Caco-2 (cell line): ENCODE results near the gene PTS. TPM values are rescaled to one million over a fixed set of nuclear protein-coding genes. Genes with fewer than 3 reads are reported as not detected.
A peak's percentile ranks its signal among the peaks of the same experiment; 100 is the strongest.

Source experiments
- BruUV-seq: library from RNA; stranded (reverse); fragments of 400-500 nt; replicated peaks from 2 replicates; lab custom pipeline; 2021; lab: Mats Ljungman, UMichigan
- CTCF ChIA-PET: fragments of 300-600 bp; sonication (Branson Sonifier 250); formaldehyde crosslinking; loops from one replicate; lab custom pipeline; 2022; ENCODE audit warnings: antibody characterized with exemption; lab: Charles Lee
- POLR2A ChIA-PET: fragments of 300-600 bp; sonication (Branson Sonifier 250); formaldehyde crosslinking; loops from one replicate; lab custom pipeline; 2022; ENCODE audit warnings: antibody characterized with exemption; lab: Charles Lee
- DNase-seq, 2 experiments: peaks; one replicate each; pipeline versions ENCODE4 v3.0.0 to v3.0.0-alpha.2; 2020 to 2022
- H3K27me3 ChIP-seq: replicated peaks from 2 replicates; pipeline ENCODE4 v1.6.0; 2011; ENCODE audit warnings: low read length; ENCODE audit not compliant: control insufficient read depth, insufficient read depth
- H3K36me3 ChIP-seq: 2 replicates; pipeline ENCODE4 v1.5.1; 2011; ENCODE audit warnings: low read length; ENCODE audit not compliant: control insufficient read depth, insufficient read depth
- H3K4me1 ChIP-seq: fragments of 250-450 bp; sonication (Bioruptor Pico); 2 replicates; pipeline ENCODE4 v1.5.1; 2020; ENCODE audit warnings: mild to moderate bottlenecking
- H3K4me3 ChIP-seq: 2 replicates; pipeline ENCODE4 v1.5.1; 2011; ENCODE audit warnings: low read depth, mild to moderate bottlenecking, control low read depth, low read length
- H3K9me3 ChIP-seq: fragments of 250-450 bp; sonication (Bioruptor Pico); 2 replicates; pipeline ENCODE4 v1.5.1; 2020; ENCODE audit warnings: mild to moderate bottlenecking, moderate library complexity
- H3K27ac Mint-ChIP-seq: one replicate; pipeline ENCODE4 v1.8.0; 2022; ENCODE audit warnings: mixed read lengths; ENCODE audit not compliant: unreplicated experiment
- H3K27me3 Mint-ChIP-seq: one replicate; pipeline ENCODE4 v1.8.0; 2022; ENCODE audit warnings: mixed read lengths; ENCODE audit not compliant: insufficient read depth, unreplicated experiment
- H3K36me3 Mint-ChIP-seq: one replicate; pipeline ENCODE4 v1.8.0; 2022; ENCODE audit warnings: mild to moderate bottlenecking, mixed read lengths; ENCODE audit not compliant: insufficient read depth, unreplicated experiment
- H3K4me1 Mint-ChIP-seq: one replicate; pipeline ENCODE4 v1.8.0; 2022; ENCODE audit warnings: low read depth, mixed read lengths; ENCODE audit not compliant: unreplicated experiment
- H3K4me3 Mint-ChIP-seq: one replicate; pipeline ENCODE4 v1.8.0; 2022; ENCODE audit warnings: mild to moderate bottlenecking, moderate library complexity, mixed read lengths; ENCODE audit not compliant: unreplicated experiment
- H3K9me3 Mint-ChIP-seq: one replicate; pipeline ENCODE4 v1.8.0; 2022; ENCODE audit warnings: mixed read lengths; ENCODE audit not compliant: unreplicated experiment
- CTCF ChIP-seq, 2 experiments: fragments of 200-600 bp in 1 of 2; IDR thresholded peaks; 1 replicate in 1 of 2; 2 replicates in 1 of 2; pipeline versions ENCODE4 v1.5.1 to v1.8.0; 2011 to 2022; ENCODE audit warnings: antibody characterized with exemption in 1 of 2, control low read depth in 1 of 2, inconsistent platforms in 1 of 2, low read depth in 1 of 2, low read length in 1 of 2, mild to moderate bottlenecking in 1 of 2, moderate library complexity in 1 of 2; ENCODE audit not compliant: insufficient read depth in 1 of 2, severe bottlenecking in 1 of 2, unreplicated experiment in 1 of 2
- intact Hi-C: fragments of 100-400 bp; cut with micrococcal nuclease; formaldehyde crosslinking; loops from one replicate; pipeline ENCODE4 v1.10.0; 2022; ENCODE audit not compliant: unreplicated experiment
- total RNA-seq: library from RNA; stranded (reverse); gene quantifications from 2 replicates; pipeline ENCODE4 v1.2.3, GENCODE V29; 2022

The PTS gene
- total RNA-seq, 1 experiment from 2014 or later = 78.0 TPM

GRCh38 chr11:112219476-112220232 lies 6.6 kb upstream of the PTS start:
- intact Hi-C loops = loop anchor here (1.0 to 10.0 kb wide), 9 partner anchors 61 to 1068 kb away; no protein-coding TSS in a partner anchor
- H3K4me1 Mint-ChIP-seq = peaks cover 15% of the 10 kb centered on the region
- DNase-seq = peak; percentile 60 to 78
- H3K9me3 Mint-ChIP-seq = no peaks in the 10 kb centered on the region
- peaks cover 26% of the 10 kb centered on the region for H3K4me1 ChIP-seq
- no peak overlapping the region for H3K4me3 Mint-ChIP-seq
- no peaks in the 10 kb centered on the region for H3K27me3 ChIP-seq
- no peak overlapping the region for H3K27ac Mint-ChIP-seq
- H3K27me3 Mint-ChIP-seq = no peaks in the 10 kb centered on the region
- no TSS peak for BruUV-seq
- no peaks in the 10 kb centered on the region for H3K36me3 ChIP-seq
- ChIA-PET CTCF (interaction anchor here (0.6 to 7.1 kb wide), 4 partner anchors 20 to 114 kb away, joined by 3 to 139 read pairs (median 4); no protein-coding TSS in a partner anchor), POLR2A (no interaction called here)
- H3K4me3 ChIP-seq = no peak overlapping the region
- no peaks in the 10 kb centered on the region for H3K9me3 ChIP-seq
- no peaks in the 10 kb centered on the region for H3K36me3 Mint-ChIP-seq
- TF ChIP-seq CTCF (IDR thresholded peaks at IDR 0.05; ENCODE audit: insufficient read depth in 1 of 2, low read depth in 1 of 2, low read length in 1 of 2, severe bottlenecking in 1 of 2, unreplicated experiment in 1 of 2) = peak; percentile 71 to 98

GRCh38 chr11:112221274-112221835 lies 4.9 kb upstream of the PTS start:
- POLR2A ChIA-PET = interaction anchor here (0.6 kb wide), 1 partner anchor 25 kb away, joined by 3 read pairs; no protein-coding TSS in a partner anchor
- H3K27me3 ChIP-seq = no peaks in the 10 kb centered on the region
- Mint-ChIP-seq H3K36me3 (peaks cover 6% of the 10 kb centered on the region), H3K27me3 (no peaks in the 10 kb centered on the region), H3K4me3 (no peak overlapping the region), H3K9me3 (no peaks in the 10 kb centered on the region), H3K27ac (no peak overlapping the region), H3K4me1 (peaks cover 11% of the 10 kb centered on the region)
- no peaks in the 10 kb centered on the region for H3K9me3 ChIP-seq
- peaks cover 26% of the 10 kb centered on the region for H3K4me1 ChIP-seq
- H3K36me3 ChIP-seq = no peaks in the 10 kb centered on the region
- no peak for TF ChIP-seq CTCF (IDR thresholded peaks at IDR 0.05; ENCODE audit: insufficient read depth in 1 of 2, low read depth in 1 of 2, low read length in 1 of 2, severe bottlenecking in 1 of 2, unreplicated experiment in 1 of 2)
- H3K4me3 ChIP-seq = no peak overlapping the region
- DNase-seq = no peak
- BruUV-seq = no TSS peak
- intact Hi-C loops = no loop called here
- CTCF ChIA-PET = interaction anchor here (0.7 to 7.1 kb wide), 8 partner anchors 10 to 546 kb away, joined by 3 to 139 read pairs (median 4); no protein-coding TSS in a partner anchor

GRCh38 chr11:112222303-112222702 lies 3.9 kb upstream of the PTS start:
- no peaks in the 10 kb centered on the region for H3K9me3 ChIP-seq
- no peak for DNase-seq
- Mint-ChIP-seq H3K9me3 (no peaks in the 10 kb centered on the region), H3K27ac (no peak overlapping the region), H3K4me3 (no peak overlapping the region), H3K36me3 (peaks cover 15% of the 10 kb centered on the region), H3K27me3 (no peaks in the 10 kb centered on the region), H3K4me1 (peaks cover 12% of the 10 kb centered on the region)
- TF ChIP-seq CTCF (IDR thresholded peaks at IDR 0.05; ENCODE audit: insufficient read depth in 1 of 2, low read depth in 1 of 2, low read length in 1 of 2, severe bottlenecking in 1 of 2, unreplicated experiment in 1 of 2) = no peak
- no peaks in the 10 kb centered on the region for H3K36me3 ChIP-seq
- intact Hi-C loops = no loop called here
- POLR2A ChIA-PET = interaction anchor here (0.5 kb wide), 1 partner anchor 466 kb away, joined by 3 read pairs; no protein-coding TSS in a partner anchor
- peaks cover 29% of the 10 kb centered on the region for H3K4me1 ChIP-seq
- CTCF ChIA-PET = interaction anchor here (7.1 kb wide), 1 partner anchor 58 kb away, joined by 139 read pairs; no protein-coding TSS in a partner anchor
- no TSS peak for BruUV-seq
- H3K4me3 ChIP-seq = no peak overlapping the region
- no peaks in the 10 kb centered on the region for H3K27me3 ChIP-seq
